GM19372 (cell line): ENCODE measurements around the gene TNFAIP2.

Source experiments
- ATAC-seq: cut with Tn5 transposase; IDR thresholded peaks from one replicate; pipeline ENCODE4 v1.9.1; 2021; ENCODE audit warnings: mild to moderate bottlenecking, low read depth, moderate library complexity; ENCODE audit not compliant: unreplicated experiment

The TNFAIP2 gene

GRCh38 chr14:103122947-103123633, at the start of gene TNFAIP2:
Gene TNFAIP2, plus strand, starts transcription at chr14:103123461. Its CDS starts 2,997 bp downstream, at chr14:103126458.
- no peak for ATAC-seq

DNA sequence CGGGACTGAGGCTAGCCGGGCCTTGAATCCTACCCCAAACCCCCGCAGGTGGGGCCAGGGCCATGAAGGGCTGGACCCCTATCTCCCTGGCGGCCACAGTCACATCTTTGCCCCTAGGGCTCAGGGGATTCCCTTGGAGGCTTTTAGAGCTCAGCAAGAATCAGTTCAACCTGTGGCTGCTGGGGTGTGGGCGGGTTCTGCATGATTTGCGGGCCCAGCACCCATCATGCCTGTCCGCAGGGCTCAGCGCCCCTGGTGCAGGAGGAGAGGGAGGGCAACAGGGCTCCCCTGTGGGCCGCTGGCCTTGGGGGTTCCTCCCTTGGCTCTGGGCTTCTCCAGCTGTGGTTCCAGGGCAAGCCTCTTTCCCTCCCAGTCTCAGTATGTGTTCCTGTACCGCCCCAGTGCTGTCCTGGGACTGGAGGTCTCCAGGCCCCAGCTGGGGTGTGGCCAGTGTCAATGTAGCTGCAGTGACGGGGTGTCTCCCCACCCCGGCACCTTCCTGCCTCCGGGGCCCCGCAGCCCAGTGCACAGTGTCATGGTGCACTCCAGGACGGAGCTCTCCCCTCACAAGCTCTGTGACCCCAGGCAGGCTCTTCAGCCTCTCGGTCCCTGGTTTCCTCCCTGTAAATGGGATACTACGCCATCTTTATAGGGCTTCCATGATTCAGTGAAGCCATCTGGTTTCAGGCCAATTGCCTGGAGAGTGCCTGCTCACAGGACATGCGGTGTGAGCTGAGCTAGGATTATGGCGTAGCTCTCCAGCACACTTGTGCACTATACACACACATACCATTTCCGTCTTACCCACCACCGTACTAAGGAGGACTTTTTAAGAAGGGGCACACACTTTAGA, 49.2 kb upstream of the TNFAIP2 start:
- ATAC-seq, result no peak

- ATAC-seq, result no peak
Measured at GRCh38 chr14:103074729-103075367, 48.4 kb upstream of the TNFAIP2 start.

DNA sequence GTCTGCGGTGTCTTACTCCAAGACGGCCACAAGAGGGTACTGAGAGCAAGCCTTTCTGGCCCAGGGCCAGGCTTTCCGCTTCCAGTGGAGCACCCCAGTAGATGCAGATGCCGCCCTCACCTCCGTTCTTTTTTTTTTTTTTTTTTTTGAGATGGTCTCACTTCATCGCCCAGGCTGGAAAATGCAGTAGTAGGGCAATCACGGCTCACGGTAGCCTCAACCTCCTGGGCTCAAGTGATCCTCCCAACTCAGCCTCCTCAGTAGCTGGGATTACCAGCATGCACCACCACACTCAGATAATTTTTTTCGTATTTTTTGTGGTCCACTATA, 44.9 kb upstream of the TNFAIP2 start:
- no peak for ATAC-seq

DNA sequence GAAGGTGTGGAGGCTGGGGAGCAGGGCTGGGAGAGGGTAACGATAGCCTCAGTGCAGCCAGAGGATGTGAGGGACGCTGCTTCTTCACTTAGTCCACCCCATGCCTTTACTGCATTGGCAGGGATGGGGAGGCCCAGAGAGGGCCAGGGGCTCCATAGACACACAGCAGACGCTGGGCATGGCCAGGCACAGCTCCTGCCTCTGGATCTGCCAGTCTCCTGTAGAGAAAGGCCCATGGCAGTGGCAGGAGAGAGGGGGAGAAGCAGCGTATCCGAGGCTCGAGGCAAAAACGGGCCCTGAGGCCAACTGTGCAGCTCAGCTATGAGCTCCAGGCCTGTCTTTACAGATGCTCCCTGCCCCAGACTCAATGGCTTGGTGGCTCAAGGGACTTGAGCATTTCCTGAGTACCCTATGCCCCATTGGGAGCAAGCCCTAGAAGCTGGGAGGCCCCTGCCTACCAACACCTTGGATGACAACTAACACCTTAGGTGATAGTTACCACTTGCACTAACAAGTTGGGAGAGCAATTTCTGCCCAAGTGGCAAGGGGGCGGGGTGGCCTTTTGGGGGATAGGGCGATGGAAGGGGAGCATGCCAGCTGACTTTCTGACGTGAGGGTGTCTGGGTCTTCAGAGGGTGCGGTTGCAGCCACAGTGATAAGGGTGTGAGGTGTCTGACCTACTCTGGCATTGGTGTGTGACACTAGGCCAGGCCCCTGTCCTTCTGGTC, 44.2 kb upstream of the TNFAIP2 start:
- no peak for ATAC-seq

- ATAC-seq, result no peak
Measured at GRCh38 chr14:103081951-103082350, 41.3 kb upstream of the TNFAIP2 start.

DNA sequence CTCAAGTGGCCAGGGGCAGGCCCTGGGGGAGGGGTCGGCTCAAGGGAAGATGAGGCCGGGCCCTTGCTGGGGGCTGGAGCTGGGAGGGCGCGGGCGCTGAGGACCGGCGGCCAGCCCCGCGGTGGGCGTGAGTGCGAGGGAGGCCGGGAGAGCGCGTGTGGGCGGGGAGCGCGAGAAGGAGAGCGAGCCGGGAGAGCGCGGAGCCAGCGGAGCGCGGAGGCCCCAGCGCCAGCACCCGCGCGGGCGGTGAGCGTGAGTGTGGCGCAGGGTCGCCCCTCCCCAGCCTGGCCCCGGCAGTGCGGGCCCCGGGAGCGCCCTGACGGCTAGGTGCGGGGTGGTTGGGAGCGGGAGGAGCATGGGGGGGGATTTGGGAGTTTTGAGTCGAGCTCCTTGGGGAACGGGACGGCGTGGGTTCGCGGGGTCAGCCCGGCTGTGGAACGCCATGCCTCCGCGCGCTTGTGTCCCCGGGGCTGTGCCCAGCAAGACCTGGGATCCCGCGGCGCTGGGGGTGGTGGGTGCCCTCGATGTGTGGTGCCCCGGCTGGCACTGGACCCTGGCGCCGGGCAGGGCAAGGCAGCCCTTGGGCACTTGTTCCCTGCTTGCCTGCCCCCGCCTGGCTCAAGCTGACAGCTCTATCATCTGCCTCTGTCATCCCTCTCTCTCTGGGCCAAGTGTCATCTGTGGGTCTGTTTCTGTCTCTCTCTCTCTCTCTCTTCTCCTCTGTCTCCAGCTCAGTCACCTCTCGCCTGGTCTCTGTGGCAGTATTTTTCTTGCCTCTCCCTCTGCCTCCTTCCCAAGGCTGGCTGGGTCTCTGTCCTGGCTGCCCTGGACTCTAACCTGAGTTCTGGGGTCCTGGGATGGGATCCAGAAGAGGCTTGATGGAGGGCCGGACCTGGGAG, 39.0 kb upstream of the TNFAIP2 start, which contains the start of gene LBHD2:
TSS of gene LBHD2 (plus strand) at position 190 of the 899 bp plus-strand sequence. CDS start 1,803 bp downstream, outside the sequence.
- ATAC-seq, result no peak

DNA sequence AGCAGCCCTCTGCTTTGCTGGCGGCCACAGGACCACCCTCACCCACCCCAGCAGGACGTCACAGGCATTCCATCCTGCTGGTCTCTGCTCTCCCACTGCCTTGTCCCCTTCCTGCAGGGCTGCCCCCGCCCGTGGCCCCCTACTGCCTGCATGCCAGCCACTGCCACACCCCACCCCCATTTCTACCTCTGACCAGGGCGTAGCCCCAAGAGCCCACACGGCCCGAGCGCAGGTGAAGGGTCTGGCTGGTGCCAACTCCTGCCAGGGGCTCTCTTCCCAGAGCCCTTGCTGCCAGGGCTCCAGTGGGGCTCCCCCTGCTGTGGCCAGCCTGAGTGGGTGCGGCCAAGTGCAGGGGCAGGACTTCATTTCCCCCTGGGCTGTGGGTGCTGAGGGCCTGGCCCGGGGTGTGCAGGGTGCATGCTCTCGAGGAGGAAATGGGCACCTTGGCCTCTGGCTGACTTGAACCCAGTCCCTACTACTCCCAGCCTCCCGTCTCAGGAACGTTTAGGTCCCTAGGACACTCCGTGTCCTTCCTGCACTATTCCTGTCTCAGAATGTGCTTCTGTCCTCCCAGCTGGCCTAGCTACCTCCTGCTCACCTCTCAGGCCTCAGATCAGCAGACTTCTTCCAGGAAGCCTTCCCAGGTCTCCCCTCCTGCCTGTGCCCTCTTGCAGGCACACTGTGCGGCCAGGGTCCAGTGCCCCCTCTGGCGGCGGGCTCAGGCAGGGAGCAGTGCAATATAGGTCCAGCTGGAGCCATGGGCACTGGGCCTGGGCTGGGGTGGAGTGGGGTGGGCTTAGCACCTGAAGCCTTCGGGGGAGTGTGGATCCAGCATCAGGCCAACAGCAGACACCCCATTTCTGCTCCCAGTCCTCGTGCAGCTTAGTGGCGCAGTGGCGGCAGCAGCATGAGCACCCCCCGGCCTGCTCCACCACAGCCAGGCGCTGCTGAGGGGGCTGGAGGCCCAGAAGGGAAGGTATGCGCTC, 37.9 kb upstream of the TNFAIP2 start:
- no peak for ATAC-seq

DNA sequence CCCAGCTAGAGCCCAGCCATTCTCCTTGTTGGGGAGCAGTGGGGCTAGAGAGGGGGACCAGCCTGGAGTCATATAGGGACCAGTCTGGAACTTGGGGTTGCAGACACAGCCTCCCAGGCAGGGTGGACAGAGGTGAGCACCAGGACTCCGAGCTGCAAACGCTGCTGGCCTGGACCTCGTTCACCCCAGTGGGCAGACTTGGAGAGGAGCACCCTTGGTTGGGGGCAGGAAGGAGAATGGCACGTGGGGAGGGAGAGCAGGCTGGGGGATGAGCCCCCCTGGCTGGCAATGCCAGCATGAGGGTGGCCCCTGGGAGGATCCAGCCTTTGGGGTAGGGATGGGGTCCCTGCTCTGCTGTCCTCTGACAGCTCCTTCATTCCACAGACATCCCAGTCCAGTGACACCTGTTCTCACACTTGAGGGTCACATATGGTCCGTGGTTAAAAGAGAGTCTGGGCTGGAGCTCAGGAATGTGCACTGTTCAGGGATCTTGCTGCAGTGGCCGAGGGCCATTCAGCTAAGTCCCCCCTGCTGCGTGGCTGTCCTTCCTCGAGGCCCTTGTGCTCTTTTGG, 36.4 kb upstream of the TNFAIP2 start:
- no peak for ATAC-seq

DNA sequence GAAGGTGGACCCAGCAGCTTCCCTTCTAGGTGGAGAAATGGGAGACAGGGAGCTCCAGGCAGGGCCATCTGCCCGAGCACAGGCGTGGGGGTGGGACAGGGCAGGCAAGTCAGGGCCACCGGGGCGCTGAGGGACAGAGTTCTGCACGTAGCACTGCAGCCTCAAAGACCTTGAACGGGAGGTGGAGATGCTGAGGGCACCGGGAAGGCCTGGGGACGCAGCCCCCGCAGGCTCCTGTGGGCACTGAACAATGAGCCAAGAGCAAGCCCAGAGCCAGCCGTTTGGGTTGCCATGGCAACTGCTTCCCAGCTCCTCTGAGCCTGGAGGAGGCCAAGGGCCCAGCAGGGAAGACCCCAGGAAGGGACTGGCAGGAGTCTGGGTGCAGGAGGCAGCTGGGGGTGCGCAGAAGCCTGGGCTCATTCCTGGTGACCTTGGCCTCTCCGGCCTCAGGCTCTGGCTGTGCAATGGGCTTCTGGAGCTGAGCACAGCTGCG, 35.9 kb upstream of the TNFAIP2 start:
- no peak for ATAC-seq

DNA sequence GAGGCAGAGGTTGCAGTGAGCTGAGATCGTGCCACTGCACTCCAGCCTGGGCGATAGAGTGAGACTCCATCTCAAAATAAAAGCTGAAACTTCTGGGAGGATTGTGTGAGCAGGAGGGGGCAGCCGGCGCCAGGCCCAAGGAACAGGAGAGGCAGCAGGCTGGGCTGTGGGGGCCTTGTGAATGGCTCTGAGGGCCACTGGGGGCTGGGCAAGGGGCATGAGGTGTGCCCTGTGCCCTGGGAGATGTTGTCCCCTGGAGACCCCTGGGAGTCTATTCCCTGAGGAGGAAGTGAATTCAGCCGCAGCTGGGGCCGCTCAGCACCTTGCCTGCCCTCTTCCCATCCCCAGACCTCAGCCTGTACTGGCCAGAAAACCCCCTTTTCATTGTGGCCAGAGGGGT, 34.3 kb upstream of the TNFAIP2 start:
- ATAC-seq, result no peak

DNA sequence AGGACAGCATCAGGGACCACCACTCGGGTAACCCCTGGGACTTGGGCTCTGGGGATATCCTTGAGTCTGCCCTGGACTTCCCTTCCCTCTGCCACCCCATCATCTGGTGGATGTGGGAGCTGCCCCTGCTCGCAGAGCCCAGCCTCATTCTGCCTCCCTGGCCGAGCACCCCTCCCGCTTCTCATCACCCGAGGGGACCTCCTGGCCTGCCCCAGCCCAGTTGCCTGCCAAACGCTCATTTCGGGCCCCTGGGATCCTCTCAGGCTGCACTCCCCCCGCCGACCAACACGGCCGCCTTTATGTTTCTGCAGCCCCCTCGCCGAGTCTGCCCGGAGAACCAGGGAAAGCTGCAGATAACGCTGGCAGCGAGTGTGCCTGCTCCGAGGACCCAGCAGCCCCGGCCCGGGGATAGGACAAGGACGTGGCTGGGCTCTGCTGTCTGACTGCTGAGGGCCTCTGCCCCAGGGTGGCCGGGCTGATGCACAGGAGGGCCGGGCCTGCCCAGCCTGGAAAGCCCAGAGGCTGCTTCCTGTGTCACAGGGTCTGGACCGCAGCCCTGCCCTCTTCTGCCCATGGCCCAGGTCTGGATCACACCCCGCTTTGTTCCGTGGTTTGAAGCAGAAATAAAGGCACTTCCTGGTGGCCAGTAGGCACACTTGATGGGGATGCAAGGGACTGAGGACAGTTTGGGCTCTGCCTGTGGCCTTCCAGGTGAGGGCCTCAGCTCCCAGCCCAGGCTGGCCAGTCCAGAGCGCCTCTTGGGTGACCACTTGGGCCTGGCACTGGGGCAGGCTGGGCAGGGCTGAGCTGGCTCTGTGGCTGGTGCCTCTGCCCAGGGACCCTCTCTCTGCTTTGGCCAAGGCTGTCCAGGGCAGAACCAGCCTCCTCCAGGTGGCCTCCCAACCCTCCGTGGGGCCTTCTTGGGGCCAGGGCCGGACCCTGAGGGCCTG, 33.6 kb upstream of the TNFAIP2 start:
- ATAC-seq, result no peak

GRCh38 chr14:103090481-103091020, 32.7 kb upstream of the TNFAIP2 start:
- no peak for ATAC-seq

GRCh38 chr14:103091041-103091882, 32.0 kb upstream of the TNFAIP2 start:
- peak; percentile 78 for ATAC-seq

DNA sequence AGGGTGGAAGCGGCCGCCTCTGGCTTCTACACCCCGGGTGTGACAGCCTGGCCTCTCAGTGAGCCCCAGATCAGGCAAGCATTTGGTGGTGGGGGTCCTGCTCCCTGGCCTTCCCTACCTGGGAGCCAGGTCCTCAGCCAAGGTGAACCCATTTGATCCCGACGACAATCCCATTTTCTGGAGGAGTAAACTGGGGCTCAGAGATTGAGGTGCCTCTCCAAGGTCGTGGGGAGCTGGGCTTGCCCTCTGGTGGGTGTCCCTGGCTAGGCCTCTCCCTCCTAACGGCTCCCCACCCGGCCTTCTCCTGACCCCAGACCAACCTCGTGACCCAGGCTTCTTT, 31.4 kb upstream of the TNFAIP2 start:
- no peak for ATAC-seq

DNA sequence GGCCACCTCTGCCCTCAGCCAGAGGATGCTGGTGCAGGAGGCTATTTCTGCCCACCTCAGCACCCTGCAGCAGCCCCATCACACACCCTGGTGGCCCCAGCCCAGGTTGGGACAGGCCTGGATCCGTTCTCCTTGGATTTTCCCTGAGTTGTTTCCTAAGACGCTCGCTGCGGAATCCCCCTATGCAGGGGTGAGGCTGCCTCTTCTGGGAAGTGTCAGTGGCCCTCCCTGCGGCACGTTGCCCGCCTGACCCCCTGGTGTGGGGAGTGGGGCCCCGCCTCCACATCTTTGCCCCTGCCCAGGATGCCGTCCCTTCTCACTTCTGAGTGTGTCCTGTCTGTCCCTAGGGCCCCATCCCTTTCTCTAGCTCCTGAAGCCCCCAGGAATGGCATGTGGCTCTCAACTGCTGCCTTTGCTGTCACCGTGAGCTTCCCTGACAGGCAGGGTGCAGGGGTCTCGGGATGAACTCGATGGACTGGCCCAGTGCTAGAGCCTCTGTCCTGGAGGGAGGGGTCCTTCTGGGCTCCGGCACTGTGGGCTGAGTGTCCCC, 29.3 kb upstream of the TNFAIP2 start:
- ATAC-seq, result no peak
